GM23248 (cell line): ENCODE results near the gene IRF5. TPM values are rescaled to one million over a fixed set of nuclear protein-coding genes. Genes with fewer than 3 reads are reported as not detected.

Experiments
- DNase-seq: peaks from one replicate; pipeline ENCODE4 v3.0.0-alpha.2; 2015
- H2AFZ ChIP-seq: fragments of 200-600 bp; sonication (generic); 2 replicates; pipeline ENCODE4 v1.6.1; 2016; ENCODE audit warnings: antibody characterized with exemption
- H3F3A ChIP-seq: fragments of 200-600 bp; sonication (generic); 2 replicates; pipeline ENCODE4 v1.6.1; 2016; ENCODE audit warnings: mild to moderate bottlenecking, antibody characterized with exemption, mixed run types; ENCODE audit not compliant: insufficient read depth
- H3K27ac ChIP-seq: fragments of 200-600 bp; sonication (generic); 2 replicates; pipeline ENCODE4 v1.5.1; 2016; ENCODE audit warnings: mild to moderate bottlenecking
- H3K27me3 ChIP-seq: fragments of 200-600 bp; sonication (generic); replicated peaks from 2 replicates; pipeline ENCODE4 v1.6.1; 2016; ENCODE audit warnings: mild to moderate bottlenecking; ENCODE audit not compliant: insufficient read depth
- H3K36me3 ChIP-seq: fragments of 200-600 bp; sonication (generic); 2 replicates; pipeline ENCODE4 v1.6.1; 2016; ENCODE audit warnings: low read depth, mild to moderate bottlenecking
- H3K4me1 ChIP-seq: fragments of 200-600 bp; sonication (generic); 2 replicates; pipeline ENCODE4 v1.6.1; 2016; ENCODE audit warnings: mild to moderate bottlenecking; ENCODE audit not compliant: insufficient read depth
- H3K4me2 ChIP-seq: fragments of 200-600 bp; sonication (generic); one replicate; pipeline ENCODE4 v1.6.1; 2016; ENCODE audit warnings: mild to moderate bottlenecking; ENCODE audit not compliant: unreplicated experiment
- H3K4me3 ChIP-seq: fragments of 200-600 bp; sonication (generic); 2 replicates; pipeline ENCODE4 v1.5.1; 2016; ENCODE audit warnings: mild to moderate bottlenecking
- H3K79me2 ChIP-seq: fragments of 200-600 bp; sonication (generic); 2 replicates; pipeline ENCODE4 v1.6.1; 2016; ENCODE audit warnings: mild to moderate bottlenecking; ENCODE audit not compliant: insufficient read depth
- H3K9ac ChIP-seq: fragments of 200-600 bp; sonication (generic); 2 replicates; pipeline ENCODE4 v1.6.1; 2016; ENCODE audit warnings: mild to moderate bottlenecking
- H3K9me2 ChIP-seq: fragments of 200-600 bp; sonication (generic); 2 replicates; pipeline ENCODE4 v1.6.1; 2016; ENCODE audit warnings: mixed run types, mild to moderate bottlenecking, moderate library complexity; ENCODE audit not compliant: insufficient read depth
- H3K9me3 ChIP-seq: fragments of 200-600 bp; sonication (generic); one replicate; pipeline ENCODE4 v1.6.1; 2017; ENCODE audit warnings: low read depth
- H4K20me1 ChIP-seq: fragments of 200-600 bp; sonication (generic); 2 replicates; pipeline ENCODE4 v1.6.0; 2016; ENCODE audit not compliant: insufficient read depth
- EZH2 ChIP-seq: fragments of 200-600 bp; sonication (generic); IDR thresholded peaks from 2 replicates; pipeline ENCODE4 v1.6.1; 2018; ENCODE audit warnings: antibody characterized with exemption, mild to moderate bottlenecking; ENCODE audit not compliant: insufficient read depth, poor library complexity, severe bottlenecking
- EZH2phosphoT487 ChIP-seq: fragments of 200-600 bp; sonication (generic); IDR thresholded peaks from 2 replicates; pipeline ENCODE4 v1.6.1; 2018; ENCODE audit warnings: antibody characterized with exemption, moderate library complexity, mild to moderate bottlenecking, low read depth; ENCODE audit not compliant: insufficient read depth
- WGBS, 2 experiments: methylation state at CpG; one replicate each; pipeline ENCODE4 v1.1.6; 2015 to 2017; ENCODE audit warnings: low lambda C conversion rate in 2 of 2, low coverage in 1 of 2; ENCODE audit errors: missing lambda C conversion rate in 2 of 2; 5-methylcytosine and 5-hydroxymethylcytosine counted together
- in situ Hi-C: fragments of 300-500 bp; cut with MboI; formaldehyde crosslinking; loops from 2 replicates; pipeline ENCODE4 v1.15.0; 2020
- polyA plus RNA-seq: library from polyadenylated mRNA; unstranded; fragments of >200 nt; fragmentation: Nextera tagmentation; extraction: Ambion mirVana; gene quantifications from 2 replicates; pipeline ENCODE4 v1.2.1, GENCODE V29; 2016
- total RNA-seq: library from RNA; depleted of rRNA; stranded (reverse); fragments of >200 nt; shearing (Covaris generic); gene quantifications from 2 replicates; pipeline ENCODE4 v1.2.3, GENCODE V29; 2014

The IRF5 gene
- total and polyA plus RNA-seq, 2 experiments from 2014 or later, result under 0.01 to 0.16 TPM

DNA sequence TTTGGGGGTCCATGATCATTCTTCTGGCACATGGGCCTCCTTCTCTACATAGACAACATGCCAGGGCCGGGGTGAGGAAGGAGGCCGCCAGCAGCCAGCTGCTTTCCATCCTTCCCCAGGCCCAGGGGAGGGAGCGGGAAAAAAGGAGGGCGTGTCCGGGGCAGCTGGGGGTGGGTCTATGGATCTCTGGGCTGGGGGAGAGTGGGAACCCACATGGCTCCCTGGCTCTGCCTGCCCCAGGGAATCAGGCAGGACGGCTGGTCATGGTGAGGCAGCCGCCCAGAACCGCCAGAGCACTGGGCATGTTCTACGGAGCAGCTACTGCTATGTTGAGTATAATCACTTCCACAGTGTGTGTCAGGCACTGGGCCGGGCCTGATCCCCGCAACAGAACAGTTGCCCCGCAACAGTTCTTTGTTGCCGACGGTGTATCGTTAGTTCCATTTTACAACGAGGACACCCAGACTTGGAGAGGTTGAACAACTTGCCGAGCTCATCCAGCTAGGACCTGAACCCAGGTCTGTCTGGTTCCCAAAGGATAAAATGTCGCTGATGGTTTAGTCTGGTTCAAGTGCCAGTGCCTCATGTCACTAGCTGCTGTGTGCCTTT lies 6.4 kb upstream of the IRF5 start:
- Histone ChIP-seq H2AFZ (no peak overlapping the region), H3K4me2 (no peak overlapping the region), H3K4me1 (no peaks in the 10 kb centered on the region), H3K27me3 (peaks cover 12% of the 10 kb centered on the region), H3K9me3 (no peaks in the 10 kb centered on the region), H3K36me3 (no peaks in the 10 kb centered on the region), H4K20me1 (no peaks in the 10 kb centered on the region), H3K9ac (no peak overlapping the region), H3K79me2 (no peaks in the 10 kb centered on the region), H3K4me3 (no peak overlapping the region), H3F3A (no peaks in the 10 kb centered on the region), H3K9me2 (no peaks in the 10 kb centered on the region), H3K27ac (no peak overlapping the region)
- TF ChIP-seq EZH2phosphoT487, result no peak
- no peak for TF ChIP-seq EZH2
- WGBS, 2 experiments, result 86 to 87% methylated on average over 13 to 18 of the region's 18 CpGs
- in situ Hi-C loops, result no loop called here
- DNase-seq, result no peak

DNA sequence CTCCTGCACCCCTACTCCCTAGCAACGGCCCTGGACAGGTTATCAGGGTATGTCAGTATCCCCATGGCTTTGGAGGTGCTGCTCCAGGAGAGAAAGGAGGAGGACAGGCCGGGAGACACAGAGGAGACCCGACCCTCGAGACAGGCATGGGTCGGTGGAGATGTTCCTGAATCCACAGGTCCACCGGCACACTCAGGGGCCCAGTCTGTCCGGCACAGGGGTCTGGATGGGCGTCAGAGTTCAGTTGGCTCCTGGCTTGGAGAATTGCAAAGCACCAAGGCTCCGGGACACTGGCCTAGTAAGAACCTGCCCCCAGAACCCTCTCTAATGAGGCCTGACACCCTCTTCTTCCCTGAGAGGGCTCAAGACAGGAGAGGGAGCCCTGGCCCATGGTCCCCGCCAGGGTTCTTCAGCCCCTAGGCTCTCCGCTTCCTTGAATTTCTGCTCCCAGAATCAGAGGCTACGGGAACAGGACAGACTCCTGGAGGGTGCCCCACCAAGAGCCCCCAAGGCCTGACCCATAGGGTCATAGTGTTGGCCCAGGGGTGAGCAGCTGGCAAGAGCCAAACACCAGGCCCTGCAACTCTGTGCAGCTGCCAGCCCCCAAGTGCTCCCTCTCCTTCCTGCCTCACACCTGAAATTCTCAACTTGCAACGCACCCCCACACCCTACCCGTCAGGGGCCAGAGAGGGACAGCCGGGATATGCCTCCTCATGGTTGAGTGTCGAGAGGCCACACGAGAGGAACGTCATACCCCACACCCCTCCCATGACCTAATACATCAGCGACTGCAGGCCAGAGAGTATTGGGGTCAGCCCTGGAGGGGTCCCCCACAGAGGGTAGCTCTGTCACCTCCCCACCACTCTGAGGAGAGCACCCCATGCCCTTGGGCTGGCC lies 5.5 kb upstream of the IRF5 start:
- Histone ChIP-seq H2AFZ (no peak overlapping the region), H3K4me2 (no peak overlapping the region), H3K9ac (no peak overlapping the region), H3K36me3 (no peaks in the 10 kb centered on the region), H3K4me3 (no peak overlapping the region), H3K79me2 (no peaks in the 10 kb centered on the region), H3K4me1 (no peaks in the 10 kb centered on the region), H3K27ac (no peak overlapping the region), H3K9me2 (no peaks in the 10 kb centered on the region), H3K27me3 (peaks cover 21% of the 10 kb centered on the region), H4K20me1 (no peaks in the 10 kb centered on the region), H3F3A (no peaks in the 10 kb centered on the region), H3K9me3 (no peaks in the 10 kb centered on the region)
- TF ChIP-seq EZH2 (no peak), EZH2phosphoT487 (no peak)
- no peak for DNase-seq
- in situ Hi-C loops, result no loop called here
- 71 to 78% methylated on average over 18 to 19 of the region's 19 CpGs for WGBS, 2 experiments

DNA sequence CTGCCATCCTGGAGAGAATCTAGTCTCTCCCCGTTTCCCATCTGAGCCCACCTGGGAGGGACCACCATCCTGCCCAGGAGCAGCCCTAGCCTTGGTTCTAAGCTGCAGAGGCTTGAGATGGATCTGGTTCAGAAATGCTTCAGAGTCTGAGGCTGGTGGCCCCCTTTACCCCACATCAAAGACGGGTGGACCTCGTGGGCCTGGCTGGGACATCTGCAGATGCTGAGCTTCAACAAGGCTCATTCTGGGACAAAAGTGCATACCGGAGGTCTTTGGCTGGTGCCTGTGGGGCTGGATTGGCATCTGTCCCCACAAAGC lies 4.9 kb upstream of the IRF5 start:
- Histone ChIP-seq H3K9ac (no peak overlapping the region), H3K36me3 (no peaks in the 10 kb centered on the region), H3K4me3 (no peak overlapping the region), H2AFZ (no peak overlapping the region), H3K4me2 (no peak overlapping the region), H3F3A (no peaks in the 10 kb centered on the region), H3K79me2 (no peaks in the 10 kb centered on the region), H3K9me2 (no peaks in the 10 kb centered on the region), H3K27me3 (peaks cover 27% of the 10 kb centered on the region), H3K4me1 (no peaks in the 10 kb centered on the region), H3K27ac (no peak overlapping the region), H3K9me3 (no peaks in the 10 kb centered on the region), H4K20me1 (no peaks in the 10 kb centered on the region)
- DNase-seq, result no peak
- WGBS, 2 experiments, result 50 to 74% methylated on average over 4 of the region's 4 CpGs
- TF ChIP-seq EZH2, result no peak
- TF ChIP-seq EZH2phosphoT487, result no peak
- in situ Hi-C loops, result no loop called here

DNA sequence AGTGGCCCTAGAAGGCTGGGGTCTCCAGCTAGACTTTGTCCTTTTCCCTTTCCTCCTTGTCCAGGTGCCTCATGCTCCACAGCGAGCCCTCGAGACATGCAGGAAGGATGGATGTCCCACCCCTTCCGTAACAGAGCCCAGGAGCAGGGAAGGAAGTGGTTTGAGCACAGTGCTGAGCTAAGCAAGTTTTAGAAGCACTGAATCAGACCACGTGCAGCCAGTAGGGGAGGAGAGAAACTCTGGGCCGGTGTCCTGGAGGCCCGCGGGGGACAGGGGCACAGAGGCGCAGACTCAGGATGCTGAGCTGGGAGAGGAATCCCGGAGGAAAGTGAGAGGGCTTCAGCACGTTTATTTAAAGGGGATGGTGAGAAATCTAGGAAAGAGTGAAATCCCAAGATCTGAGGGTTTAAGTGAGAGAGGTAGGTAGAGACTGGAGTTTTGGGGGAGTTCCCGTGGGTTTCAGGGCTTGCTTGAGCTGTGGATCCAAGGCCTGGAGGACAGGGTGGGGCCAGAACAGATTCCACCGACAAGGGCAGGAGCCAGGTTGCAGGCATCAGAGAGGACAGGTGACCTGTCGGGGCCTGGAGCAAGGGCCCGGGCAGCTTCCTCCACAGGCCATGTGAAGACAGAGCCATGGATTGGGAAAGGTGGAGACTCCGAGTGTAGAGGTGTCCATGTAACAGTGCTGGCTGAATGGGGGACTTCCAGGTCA lies 4.4 kb upstream of the IRF5 start:
- WGBS, 2 experiments, result 51 to 52% methylated on average over 15 of the region's 15 CpGs
- Histone ChIP-seq H3K4me2 (no peak overlapping the region), H3K9ac (no peak overlapping the region), H3K9me2 (no peaks in the 10 kb centered on the region), H2AFZ (no peak overlapping the region), H3K27ac (no peak overlapping the region), H3K27me3 (peaks cover 27% of the 10 kb centered on the region), H3K4me3 (no peak overlapping the region), H3K9me3 (no peaks in the 10 kb centered on the region), H3K79me2 (no peaks in the 10 kb centered on the region), H3K36me3 (no peaks in the 10 kb centered on the region), H3K4me1 (no peaks in the 10 kb centered on the region), H4K20me1 (no peaks in the 10 kb centered on the region), H3F3A (no peaks in the 10 kb centered on the region)
- in situ Hi-C loops, result no loop called here
- no peak for DNase-seq
- TF ChIP-seq EZH2 (no peak), EZH2phosphoT487 (no peak)
